HepG2 (cell line): Measurements from ENCODE around the gene OR2B2. TPM values are rescaled to one million over a fixed set of nuclear protein-coding genes. Genes with fewer than 3 reads are reported as not detected.

Experiments used
- ASH2L ChIP-seq: fragments of 300-600, 200-600 bp; sonication (generic); IDR thresholded peaks from 2 replicates; pipeline ENCODE4 v1.7.0; 2017; ENCODE audit warnings: low read depth, mild to moderate bottlenecking, moderate library complexity, mixed read lengths, low read length; ENCODE audit not compliant: insufficient read length
- CEBPB ChIP-seq: IDR thresholded peaks from 2 replicates; pipeline ENCODE4 v1.6.1; 2011; ENCODE audit warnings: low read depth, low read length, improper control_type of control experiment, borderline replicate concordance
- DNMT1 ChIP-seq: sonication (generic); formaldehyde crosslinking; IDR thresholded peaks from 2 replicates; pipeline ENCODE4 v1.5.1; 2020; ENCODE audit warnings: mild to moderate bottlenecking, missing genetic modification reagents
- GABPA ChIP-seq, 2 experiments: IDR thresholded peaks; 2 replicates each; pipeline ENCODE4 v1.6.1; 2011 to 2016; ENCODE audit warnings: low read depth in 2 of 2, low read length in 1 of 2, missing biosample characterization in 1 of 2, missing genetic modification characterization in 1 of 2
- HOXA3 ChIP-seq: sonication (generic); formaldehyde crosslinking; IDR thresholded peaks from 2 replicates; pipeline ENCODE4 v1.5.0; 2020; ENCODE audit warnings: missing genetic modification reagents
- ISL2 ChIP-seq: sonication (generic); formaldehyde crosslinking; IDR thresholded peaks from 2 replicates; pipeline ENCODE4 v1.5.0; 2020; ENCODE audit warnings: missing genetic modification reagents
- PITX1 ChIP-seq: sonication (generic); formaldehyde crosslinking; IDR thresholded peaks from 2 replicates; pipeline ENCODE4 v1.5.1; 2020; ENCODE audit warnings: mild to moderate bottlenecking, missing genetic modification reagents
- SMARCC2 ChIP-seq: fragments of 450-650 bp; IDR thresholded peaks from 2 replicates; pipeline ENCODE4 v1.6.1; 2017; ENCODE audit warnings: antibody characterized with exemption, mild to moderate bottlenecking
- SPEN ChIP-seq: sonication (generic); formaldehyde crosslinking; IDR thresholded peaks from 2 replicates; pipeline ENCODE4 v1.5.1; 2020; ENCODE audit warnings: low read depth, mild to moderate bottlenecking, missing genetic modification reagents
- TRIM22 ChIP-seq: fragments of 450-650 bp; IDR thresholded peaks from 2 replicates; pipeline ENCODE4 v1.6.1; 2017
- ZNF180 ChIP-seq: sonication (generic); formaldehyde crosslinking; IDR thresholded peaks from 2 replicates; pipeline ENCODE4 v1.4.0; 2020; ENCODE audit warnings: low read depth, missing genetic modification reagents, borderline replicate concordance
- ZNF362 ChIP-seq: sonication (generic); formaldehyde crosslinking; IDR thresholded peaks from 2 replicates; pipeline ENCODE4 v1.4.0; 2020; ENCODE audit warnings: missing genetic modification reagents, mild to moderate bottlenecking, borderline replicate concordance
- ZUFSP ChIP-seq: sonication (generic); formaldehyde crosslinking; IDR thresholded peaks from 2 replicates; pipeline ENCODE4 v1.9.0; 2021; ENCODE audit warnings: missing genetic modification reagents, mild to moderate bottlenecking, borderline replicate concordance
- polyA plus RNA-seq, 8 experiments: library from polyadenylated mRNA; depleted of rRNA in 3 of 8; stranded (reverse) in 7 of 8; unstranded in 1 of 8; fragments of >200 nt; fragmentation: Illumina TruSeq in 4 of 8; extraction: Trizol in 4 of 8; gene quantifications; 2 replicates each; pipeline versions ENCODE4 v1.2.1 to v1.2.3, GENCODE V29; 2011 to 2016; ENCODE audit warnings: low read depth in 4 of 8, missing spikeins in 1 of 8, mixed read lengths in 1 of 8; ENCODE audit not compliant: insufficient read depth in 1 of 8
- total RNA-seq, 5 experiments: library from RNA; depleted of rRNA; stranded (reverse); fragments of >200 nt; fragmentation: Illumina TruSeq; extraction: Trizol; gene quantifications; 2 replicates each; pipeline ENCODE4 v1.2.3, GENCODE V29; 2016; ENCODE audit warnings: low read depth in 1 of 5
- TF ChIP-seq, protein P1 (sequence below): sonication (generic); formaldehyde crosslinking; IDR thresholded peaks from 2 replicates; pipeline ENCODE4 v1.4.0; 2020; ENCODE audit warnings: missing genetic modification reagents
- TF ChIP-seq, protein P2 (sequence below): sonication (generic); formaldehyde crosslinking; IDR thresholded peaks from 2 replicates; pipeline ENCODE4 v1.4.0; 2020; ENCODE audit warnings: mild to moderate bottlenecking, missing genetic modification reagents
- TF ChIP-seq, protein P3 (sequence below): sonication (generic); formaldehyde crosslinking; IDR thresholded peaks from 2 replicates; pipeline ENCODE4 v1.5.0; 2020; ENCODE audit warnings: mild to moderate bottlenecking, missing genetic modification reagents
- TF ChIP-seq, protein P4 (sequence below): sonication (generic); formaldehyde crosslinking; IDR thresholded peaks from 2 replicates; pipeline ENCODE4 v1.8.1; 2023; ENCODE audit warnings: mild to moderate bottlenecking, missing genetic modification reagents, borderline replicate concordance

The OR2B2 gene
- total and polyA plus RNA-seq, 2 of the 13 experiments (the other 11 are each of a cell fraction or from before 2014, with no cell fraction given), result not detected

DNA sequence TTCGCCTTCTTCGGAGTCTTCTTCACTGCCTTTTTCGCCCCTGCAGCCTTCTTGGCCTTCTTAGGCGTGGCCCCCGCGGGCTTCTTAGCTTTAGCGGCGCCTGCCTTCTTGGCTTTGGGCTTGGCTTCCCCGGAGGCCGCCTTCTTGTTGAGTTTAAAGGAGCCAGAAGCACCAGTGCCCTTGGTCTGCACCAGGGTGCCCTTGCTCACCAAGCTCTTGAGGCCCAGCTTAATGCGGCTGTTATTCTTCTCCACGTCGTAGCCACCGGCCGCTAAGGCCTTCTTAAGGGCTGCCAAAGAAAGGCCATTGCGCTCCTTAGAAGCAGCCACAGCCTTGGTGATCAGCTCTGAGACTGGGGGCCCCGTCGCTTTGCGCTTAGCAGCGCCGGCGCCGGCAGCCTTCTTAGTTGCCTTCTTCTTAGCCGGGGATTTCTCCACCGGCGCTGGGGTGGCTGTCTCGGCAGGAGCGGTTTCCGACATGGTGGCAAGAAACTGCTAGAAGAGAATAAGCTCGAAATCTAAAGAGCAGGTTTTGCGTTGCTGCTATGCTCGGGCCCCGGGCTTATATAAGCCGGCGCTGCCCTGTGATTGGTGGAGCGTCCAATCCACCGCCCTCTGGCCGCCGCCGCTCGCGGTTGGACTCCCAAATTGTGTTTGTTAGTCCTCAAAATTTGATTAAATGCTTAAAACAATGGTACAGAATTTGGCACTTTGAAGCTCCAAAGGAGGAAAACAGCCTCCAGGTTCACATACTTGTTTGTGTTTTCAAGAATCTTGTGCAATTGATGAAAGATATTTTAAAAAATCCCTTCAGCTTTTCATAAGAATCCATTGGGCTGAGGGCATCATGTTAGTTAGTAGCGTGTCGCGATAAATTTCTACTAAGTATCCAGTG is 44.9 kb downstream of the OR2B2 start (continued):
- TF ChIP-seq GABPA (IDR thresholded peaks at IDR 0.05; ENCODE audit: low read depth, low read length) (no peak), GABPA (CRISPR knock-in tag; IDR thresholded peaks at IDR 0.05; ENCODE audit: low read depth) (no peak), TRIM22 (no peak), ISL2 (no peak), ZUFSP (CRISPR knock-in tag) (0 out of 2 replicates have a peak, but pooled peaks have one; percentile 74), CEBPB (no peak), SMARCC2 (no peak), ZNF362 (CRISPR knock-in tag) (no peak), DNMT1 (CRISPR knock-in tag) (no peak), ASH2L (peak; percentile 50), SPEN (CRISPR knock-in tag) (0 out of 2 replicates have a peak, but pooled peaks have one; percentile 26), PITX1 (CRISPR knock-in tag) (no peak), ZNF180 (0 out of 2 replicates have a peak, but pooled peaks have one; percentile 25), HOXA3 (CRISPR knock-in tag) (0 out of 2 replicates have a peak, but pooled peaks have one; percentile 35)
- TF ChIP-seq, protein P1, sequence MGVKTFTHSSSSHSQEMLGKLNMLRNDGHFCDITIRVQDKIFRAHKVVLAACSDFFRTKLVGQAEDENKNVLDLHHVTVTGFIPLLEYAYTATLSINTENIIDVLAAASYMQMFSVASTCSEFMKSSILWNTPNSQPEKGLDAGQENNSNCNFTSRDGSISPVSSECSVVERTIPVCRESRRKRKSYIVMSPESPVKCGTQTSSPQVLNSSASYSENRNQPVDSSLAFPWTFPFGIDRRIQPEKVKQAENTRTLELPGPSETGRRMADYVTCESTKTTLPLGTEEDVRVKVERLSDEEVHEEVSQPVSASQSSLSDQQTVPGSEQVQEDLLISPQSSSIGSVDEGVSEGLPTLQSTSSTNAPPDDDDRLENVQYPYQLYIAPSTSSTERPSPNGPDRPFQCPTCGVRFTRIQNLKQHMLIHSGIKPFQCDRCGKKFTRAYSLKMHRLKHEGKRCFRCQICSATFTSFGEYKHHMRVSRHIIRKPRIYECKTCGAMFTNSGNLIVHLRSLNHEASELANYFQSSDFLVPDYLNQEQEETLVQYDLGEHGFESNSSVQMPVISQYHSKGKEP, result no peak
- TF ChIP-seq, protein P2, sequence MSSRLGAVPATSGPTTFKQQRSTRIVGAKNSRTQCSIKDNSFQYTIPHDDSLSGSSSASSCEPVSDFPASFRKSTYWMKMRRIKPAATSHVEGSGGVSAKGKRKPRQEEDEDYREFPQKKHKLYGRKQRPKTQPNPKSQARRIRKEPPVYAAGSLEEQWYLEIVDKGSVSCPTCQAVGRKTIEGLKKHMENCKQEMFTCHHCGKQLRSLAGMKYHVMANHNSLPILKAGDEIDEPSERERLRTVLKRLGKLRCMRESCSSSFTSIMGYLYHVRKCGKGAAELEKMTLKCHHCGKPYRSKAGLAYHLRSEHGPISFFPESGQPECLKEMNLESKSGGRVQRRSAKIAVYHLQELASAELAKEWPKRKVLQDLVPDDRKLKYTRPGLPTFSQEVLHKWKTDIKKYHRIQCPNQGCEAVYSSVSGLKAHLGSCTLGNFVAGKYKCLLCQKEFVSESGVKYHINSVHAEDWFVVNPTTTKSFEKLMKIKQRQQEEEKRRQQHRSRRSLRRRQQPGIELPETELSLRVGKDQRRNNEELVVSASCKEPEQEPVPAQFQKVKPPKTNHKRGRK (CRISPR knock-in tag), result no peak
- TF ChIP-seq, protein P3, sequence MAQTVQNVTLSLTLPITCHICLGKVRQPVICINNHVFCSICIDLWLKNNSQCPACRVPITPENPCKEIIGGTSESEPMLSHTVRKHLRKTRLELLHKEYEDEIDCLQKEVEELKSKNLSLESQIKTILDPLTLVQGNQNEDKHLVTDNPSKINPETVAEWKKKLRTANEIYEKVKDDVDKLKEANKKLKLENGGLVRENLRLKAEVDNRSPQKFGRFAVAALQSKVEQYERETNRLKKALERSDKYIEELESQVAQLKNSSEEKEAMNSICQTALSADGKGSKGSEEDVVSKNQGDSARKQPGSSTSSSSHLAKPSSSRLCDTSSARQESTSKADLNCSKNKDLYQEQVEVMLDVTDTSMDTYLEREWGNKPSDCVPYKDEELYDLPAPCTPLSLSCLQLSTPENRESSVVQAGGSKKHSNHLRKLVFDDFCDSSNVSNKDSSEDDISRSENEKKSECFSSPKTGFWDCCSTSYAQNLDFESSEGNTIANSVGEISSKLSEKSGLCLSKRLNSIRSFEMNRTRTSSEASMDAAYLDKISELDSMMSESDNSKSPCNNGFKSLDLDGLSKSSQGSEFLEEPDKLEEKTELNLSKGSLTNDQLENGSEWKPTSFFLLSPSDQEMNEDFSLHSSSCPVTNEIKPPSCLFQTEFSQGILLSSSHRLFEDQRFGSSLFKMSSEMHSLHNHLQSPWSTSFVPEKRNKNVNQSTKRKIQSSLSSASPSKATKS (CRISPR knock-in tag), result no peak
- TF ChIP-seq, protein P4, sequence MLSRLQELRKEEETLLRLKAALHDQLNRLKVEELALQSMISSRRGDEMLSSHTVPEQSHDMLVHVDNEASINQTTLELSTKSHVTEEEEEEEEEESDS (CRISPR knock-in tag), result no peak
